ENCODE data around the gene TSHZ2.
A peak's percentile ranks its signal among the peaks of the same experiment; 100 is the strongest.

The TSHZ2 gene, protein sequence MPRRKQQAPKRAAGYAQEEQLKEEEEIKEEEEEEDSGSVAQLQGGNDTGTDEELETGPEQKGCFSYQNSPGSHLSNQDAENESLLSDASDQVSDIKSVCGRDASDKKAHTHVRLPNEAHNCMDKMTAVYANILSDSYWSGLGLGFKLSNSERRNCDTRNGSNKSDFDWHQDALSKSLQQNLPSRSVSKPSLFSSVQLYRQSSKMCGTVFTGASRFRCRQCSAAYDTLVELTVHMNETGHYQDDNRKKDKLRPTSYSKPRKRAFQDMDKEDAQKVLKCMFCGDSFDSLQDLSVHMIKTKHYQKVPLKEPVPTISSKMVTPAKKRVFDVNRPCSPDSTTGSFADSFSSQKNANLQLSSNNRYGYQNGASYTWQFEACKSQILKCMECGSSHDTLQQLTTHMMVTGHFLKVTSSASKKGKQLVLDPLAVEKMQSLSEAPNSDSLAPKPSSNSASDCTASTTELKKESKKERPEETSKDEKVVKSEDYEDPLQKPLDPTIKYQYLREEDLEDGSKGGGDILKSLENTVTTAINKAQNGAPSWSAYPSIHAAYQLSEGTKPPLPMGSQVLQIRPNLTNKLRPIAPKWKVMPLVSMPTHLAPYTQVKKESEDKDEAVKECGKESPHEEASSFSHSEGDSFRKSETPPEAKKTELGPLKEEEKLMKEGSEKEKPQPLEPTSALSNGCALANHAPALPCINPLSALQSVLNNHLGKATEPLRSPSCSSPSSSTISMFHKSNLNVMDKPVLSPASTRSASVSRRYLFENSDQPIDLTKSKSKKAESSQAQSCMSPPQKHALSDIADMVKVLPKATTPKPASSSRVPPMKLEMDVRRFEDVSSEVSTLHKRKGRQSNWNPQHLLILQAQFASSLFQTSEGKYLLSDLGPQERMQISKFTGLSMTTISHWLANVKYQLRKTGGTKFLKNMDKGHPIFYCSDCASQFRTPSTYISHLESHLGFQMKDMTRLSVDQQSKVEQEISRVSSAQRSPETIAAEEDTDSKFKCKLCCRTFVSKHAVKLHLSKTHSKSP (N-terminal part only)

DNA sequence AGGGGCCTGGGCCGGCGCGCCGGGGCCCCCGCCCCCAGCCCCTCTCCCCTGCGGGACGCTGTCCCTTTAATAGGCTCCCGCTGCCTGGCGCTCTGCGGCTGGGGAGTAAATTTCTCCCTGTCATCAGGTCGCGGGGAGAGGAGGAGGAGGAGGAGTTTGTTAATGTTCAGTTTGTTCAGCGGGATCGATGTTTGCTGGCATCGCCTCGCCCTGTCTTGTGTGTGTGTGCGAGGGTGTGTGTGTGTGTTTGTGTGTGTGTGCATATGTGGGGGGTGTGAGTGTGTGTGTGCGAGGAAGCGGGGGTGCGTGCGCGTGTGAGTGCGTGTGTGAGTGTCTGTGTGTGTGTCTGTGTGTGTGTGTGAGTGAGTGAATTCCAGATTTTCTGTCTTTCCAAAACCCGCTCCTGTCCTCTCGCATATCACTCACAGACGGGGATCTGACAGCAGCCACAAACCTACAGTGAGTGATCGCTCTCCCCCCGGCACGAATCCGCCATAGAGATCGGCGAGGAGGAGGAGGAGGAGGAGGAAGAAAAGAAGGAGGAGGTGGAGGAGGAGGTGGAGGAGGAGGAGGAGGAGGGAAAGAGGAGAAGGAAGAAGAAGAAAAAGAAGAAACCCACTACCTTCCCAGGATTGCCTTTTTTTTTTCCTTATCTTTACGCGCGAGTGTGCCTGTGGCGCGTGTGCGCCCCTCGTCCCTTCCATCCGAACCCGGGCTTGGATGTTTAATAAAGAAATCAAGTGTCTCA lies at the start of gene TSHZ2:
TSHZ2 (plus strand) TSS at position 169 of the 748 bp plus-strand sequence. CDS start 936 bp downstream, outside the sequence.
- DNase-seq (ENCODE audit: low read depth), result peak; percentile 40

DNA sequence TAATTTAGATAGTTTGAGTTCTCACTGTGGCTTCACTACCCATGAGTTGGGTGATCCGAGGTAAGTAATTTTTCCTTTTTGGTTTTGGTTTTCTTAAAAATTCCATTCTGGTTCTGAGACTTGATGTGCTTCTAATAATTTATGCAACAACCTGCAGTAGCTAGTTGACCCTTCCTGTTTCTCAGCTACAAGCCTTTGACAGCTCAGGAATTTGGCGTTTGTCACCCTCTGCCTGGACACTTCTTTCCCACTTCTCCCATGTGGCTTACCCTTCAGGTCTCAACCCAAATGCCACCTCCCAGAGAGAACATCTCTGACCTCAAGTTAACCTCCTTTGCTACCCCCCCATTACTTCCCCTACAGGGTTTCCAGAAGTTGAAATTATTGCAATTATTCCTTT lies 49.7 kb upstream of the TSHZ2 start:
- no peak for DNase-seq (ENCODE audit: low read depth)

DNA sequence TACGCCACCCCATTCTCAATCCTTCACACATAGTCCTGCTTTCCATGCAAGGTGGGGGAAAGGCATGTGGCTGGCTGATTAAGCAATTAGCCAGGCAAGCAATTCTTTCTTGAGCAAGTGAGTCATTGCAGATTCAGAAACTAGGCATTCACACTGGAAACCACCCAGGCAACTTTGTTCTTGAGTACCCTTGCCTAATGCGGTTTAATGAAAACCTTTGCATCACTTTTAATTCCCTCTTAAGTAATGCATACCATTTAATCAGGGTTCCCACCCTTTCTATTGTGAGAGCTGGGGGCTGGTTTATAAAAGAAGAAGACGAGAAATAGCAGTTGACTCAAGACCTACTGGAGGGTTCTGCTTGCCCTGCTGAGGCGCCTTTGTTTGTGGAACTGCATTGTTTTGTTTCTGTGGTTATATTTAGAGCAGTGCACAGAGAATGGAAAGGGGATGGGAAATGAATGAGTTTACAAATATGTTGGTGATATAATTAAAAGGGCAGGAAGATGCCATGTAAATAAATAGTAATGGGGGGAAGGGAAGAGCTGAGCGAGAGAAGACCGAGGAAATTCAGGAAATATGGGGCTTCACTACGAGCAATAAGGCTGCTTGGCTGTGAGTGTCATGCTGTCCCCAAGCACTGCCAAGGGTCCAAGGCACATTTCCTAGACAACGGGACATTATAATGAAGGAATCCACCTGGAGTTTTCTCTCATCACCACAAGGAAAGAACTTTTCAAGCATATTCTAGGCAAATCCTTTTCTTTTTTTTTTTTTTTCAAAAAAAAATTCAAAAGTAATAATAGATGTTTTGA lies 48.8 kb upstream of the TSHZ2 start:
- DNase-seq (ENCODE audit: low read depth), result no peak

DNA sequence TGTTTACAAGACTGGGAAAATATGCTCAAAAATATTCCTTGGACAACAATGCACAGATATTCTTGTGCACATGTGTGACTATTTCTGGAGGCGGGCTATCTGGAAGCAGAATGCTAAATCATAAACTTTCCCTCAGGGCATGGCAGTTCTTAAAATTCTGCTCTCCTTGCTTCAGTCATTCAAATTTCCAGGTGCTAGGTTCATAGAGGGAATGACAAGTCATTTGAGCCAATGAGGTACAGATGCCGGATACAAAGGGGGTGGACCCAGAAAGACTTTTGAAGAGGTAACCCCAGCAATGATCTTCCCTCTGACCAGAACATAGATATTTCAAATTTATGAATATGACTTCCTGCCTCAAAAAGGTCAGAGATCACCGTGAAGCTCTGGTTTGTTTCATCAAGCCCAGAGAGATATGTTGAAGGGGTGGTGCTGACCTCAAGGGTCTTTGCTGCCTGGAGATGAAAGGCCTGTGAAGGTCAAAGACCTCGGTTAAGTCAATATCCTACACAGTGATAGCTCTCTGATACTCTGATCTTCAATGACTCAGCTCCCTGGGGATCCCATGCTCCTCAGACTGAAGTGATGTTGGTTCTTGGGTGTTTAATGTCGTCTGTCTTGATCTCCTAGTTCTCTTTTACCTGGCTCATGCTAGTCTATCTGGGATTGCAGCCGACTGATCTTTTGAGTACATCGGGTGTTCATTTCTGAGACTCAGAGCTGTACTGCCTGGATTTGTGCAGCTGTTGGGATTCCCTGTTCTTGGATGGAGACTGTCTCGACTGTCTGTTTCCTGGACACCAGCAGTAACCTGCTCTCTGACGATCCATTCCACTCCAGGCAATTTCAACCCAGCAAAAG lies 47.5 kb upstream of the TSHZ2 start:
- DNase-seq (ENCODE audit: low read depth), result no peak

DNA sequence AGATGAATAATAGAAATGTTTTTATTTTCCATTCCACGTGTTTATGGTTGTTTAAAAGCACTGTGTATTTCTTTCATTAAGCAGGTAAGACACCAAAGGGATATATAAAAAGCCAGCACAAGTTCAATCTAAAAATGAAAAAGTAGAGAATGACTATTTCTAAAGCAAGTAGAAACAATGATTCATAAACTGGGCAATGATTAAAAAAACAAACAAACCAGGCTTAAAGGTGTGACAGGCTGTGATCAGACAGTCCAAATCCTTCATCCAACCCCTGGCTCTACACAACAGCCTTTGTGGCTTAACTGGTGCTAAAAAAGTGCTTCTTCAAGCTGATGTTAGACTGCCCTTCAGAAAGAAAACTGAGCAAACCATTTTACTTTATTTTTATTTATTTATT lies 45.7 kb upstream of the TSHZ2 start:
- DNase-seq (ENCODE audit: low read depth), result no peak

DNA sequence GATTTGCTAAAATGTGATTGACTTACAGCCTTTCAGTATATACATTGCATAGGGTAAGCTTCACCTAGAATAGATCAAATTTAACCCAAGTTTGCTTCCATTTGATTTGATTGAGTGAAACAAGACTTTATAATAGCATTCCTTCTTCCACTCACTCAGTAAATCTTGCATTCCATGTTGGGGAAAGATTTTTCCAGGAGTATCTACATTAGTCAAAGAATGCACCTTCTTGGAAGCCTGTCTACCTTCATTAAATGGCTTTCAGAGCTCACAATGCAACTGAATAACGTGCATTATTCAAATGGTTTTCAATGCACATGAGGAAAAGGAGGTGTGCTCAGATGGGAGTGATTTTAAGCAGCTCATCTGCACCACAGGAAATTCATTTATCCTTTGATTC lies 38.3 kb upstream of the TSHZ2 start:
- no peak for DNase-seq (ENCODE audit: low read depth)

DNA sequence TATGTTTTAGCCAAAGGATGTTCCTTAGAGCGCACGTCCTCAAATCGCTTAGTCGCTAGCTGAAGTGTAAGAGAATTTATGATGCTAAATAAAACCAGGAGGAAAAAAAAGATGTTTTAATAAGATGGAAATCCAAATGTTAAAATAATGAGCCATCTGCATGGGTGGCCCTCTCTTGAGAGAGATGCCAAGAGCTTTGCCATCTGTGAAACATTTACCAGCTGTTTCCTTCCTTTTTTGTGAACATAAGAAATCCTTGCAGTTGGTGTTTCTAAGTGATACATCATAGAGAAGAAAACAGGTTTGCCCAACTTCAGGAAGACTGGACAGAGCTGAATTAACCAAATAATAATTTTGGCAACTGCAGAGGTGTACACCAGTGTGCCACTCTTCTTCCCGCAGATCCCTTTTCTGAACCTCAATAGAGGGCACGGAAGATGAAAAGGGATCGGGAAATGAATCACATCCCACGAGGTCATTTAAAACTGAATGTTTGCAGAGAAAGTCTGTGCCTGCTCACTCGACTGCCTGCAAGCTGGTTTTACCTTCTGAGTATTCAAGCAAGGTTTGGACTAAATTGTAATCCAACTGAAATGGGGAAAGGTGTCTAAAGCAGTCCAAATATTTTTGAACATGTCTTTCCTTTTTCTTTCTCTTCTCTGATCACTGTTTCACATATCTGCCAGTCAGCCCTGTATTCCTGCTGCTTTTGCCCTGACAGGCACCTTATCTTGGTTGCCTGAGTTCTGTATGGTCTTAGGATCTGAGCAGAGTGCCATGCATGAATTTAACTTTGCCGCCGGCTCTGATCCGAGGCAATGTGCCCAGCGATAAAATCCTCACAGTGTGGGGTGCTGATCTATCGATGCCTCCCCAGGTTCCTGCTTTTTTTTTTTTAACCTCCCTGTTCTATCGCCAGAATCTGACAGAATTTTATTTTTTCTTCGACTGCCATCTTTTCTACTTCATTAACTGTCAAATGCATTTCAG lies 35.5 kb upstream of the TSHZ2 start:
- no peak for DNase-seq (ENCODE audit: low read depth)

DNA sequence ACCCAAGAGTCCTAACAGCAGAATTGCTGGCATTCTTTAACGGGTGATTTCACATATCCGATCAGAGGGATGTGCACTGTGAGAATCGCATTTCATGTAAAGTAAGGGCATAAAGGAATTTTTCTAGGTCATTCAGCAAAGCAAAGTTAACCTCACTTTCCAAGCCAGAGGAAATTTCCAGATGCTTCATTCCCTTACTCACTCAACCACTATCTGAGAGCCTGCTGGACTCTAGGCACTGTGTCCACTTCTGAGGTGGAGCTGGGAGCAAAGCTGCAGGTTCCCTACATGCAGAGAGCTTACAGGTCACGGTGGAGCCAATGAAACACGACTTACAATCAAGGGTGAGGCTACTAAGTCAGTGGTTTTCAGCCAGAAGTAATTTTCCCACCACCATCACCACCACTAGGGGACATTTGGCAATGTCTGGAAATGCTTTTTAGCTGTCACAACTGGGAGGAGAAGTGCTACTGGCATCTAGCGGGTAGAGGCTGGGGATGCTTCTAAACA lies 34.5 kb upstream of the TSHZ2 start:
- DNase-seq (ENCODE audit: low read depth), result no peak

DNA sequence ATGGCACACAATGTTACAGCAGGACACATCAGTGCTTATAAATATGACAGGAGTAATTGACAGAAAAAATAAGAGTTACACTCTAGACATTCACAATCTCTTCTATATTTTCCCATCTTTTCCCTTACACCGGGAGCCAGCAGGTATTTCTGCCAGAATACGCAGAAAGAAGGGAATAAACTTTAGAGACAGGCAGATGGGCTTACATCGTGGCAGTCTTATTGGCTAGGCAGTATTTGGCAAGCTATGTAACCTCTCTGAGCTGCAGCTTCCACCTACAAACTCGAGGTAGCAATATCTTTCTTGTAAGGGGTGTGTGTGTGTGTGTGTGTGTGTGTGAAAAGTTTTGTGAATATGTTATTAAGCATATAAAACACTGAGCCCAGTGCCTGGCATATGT lies 33.0 kb upstream of the TSHZ2 start:
- DNase-seq (ENCODE audit: low read depth), result no peak

DNA sequence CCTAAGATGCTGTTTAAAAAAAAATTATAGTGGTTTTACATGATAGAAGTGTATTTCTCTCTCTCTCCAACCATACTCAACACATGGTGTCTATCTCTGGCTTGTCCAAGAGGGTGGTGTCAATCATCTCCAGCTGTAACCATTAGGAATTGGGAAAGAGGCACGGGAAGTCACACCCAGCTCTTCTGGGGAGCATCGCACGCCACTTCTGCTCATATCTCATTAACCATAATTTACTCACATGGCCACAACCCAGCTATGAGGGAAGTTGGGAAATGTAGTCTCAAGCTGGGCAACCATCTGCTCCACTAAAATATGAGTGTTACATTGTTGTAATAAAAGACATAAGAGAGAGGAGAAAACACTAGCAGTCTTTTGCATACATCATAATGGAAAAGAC lies 30.4 kb upstream of the TSHZ2 start:
- no peak for DNase-seq (ENCODE audit: low read depth)

DNA sequence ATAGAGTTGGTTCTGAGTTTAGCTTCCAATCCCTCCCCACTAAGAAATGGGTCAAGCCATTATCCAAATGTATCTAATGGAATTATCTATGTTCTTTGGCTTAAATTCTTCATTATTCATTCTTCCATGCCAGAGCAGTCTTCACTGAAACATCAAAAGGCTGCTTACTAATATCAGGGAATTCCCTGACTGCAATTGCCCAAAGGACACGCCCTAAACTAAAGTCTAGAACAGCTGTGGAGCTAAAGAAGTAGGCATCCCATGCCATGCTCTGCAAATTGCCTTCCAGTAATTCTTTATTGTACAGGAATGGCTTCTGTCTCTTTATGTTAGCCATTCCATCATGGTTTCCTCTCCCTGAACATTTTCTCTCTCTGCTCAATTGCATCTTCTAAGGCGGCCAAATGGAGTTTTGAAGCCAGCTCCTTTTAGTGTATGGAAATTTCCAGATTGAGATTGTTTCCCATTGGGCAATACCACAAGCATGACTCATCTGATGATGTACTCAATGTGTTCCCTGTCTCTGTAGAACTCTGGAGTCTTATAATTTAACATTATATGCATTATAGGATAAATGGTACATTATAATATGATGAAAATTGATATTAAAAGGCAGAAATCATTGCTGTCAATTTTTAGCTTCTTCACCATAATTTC lies 28.8 kb upstream of the TSHZ2 start:
- no peak for DNase-seq (ENCODE audit: low read depth)

DNA sequence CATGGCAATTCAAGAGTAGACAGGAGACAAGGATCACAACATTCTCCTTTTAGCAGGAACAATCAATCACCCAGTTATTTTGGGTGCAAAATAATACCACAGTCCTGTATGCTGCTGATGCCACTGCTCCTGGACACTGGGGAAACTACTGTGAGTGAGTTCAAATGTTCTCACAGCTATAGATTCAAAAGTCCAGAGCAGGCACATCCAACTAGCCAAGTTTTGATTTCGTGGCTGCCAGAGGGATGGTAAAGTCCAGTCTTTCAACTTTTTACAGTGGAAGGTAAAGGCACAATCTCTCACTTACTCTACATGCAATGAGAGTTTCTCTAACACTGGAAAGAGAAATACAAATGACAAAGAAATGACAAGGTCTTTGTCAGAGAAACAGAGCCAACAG lies 26.9 kb upstream of the TSHZ2 start:
- DNase-seq (ENCODE audit: low read depth), result no peak

DNA sequence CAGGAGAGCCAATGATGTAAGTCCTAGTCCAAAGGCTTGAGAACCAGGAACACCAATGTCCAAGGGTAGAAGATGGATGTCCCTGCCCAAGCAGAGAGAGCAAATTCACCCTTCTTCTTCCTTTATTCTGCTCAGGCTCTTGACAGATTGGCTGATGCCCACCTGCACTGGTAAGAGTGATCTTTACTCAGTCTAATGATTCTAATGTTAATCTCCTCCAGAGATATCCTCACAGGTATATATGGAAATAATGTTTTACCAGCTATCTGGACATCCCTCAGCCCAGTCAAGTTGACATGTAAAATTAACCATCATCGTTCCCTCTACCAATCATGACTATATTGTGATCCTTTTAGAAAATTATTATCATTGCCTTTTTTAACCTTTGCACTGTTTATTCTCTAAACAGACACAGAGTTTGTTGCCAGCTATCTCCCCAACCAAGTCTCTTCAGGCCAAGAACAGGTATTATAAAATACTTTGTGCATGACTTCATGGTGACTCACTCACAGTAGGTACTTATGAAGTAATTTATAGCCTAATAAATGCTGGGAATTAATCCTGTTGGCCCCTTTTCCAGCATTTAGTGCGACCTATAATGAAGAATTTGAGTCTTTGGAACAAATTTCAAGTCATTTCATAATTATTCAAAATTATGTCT lies 26.2 kb upstream of the TSHZ2 start:
- no peak for DNase-seq (ENCODE audit: low read depth)

DNA sequence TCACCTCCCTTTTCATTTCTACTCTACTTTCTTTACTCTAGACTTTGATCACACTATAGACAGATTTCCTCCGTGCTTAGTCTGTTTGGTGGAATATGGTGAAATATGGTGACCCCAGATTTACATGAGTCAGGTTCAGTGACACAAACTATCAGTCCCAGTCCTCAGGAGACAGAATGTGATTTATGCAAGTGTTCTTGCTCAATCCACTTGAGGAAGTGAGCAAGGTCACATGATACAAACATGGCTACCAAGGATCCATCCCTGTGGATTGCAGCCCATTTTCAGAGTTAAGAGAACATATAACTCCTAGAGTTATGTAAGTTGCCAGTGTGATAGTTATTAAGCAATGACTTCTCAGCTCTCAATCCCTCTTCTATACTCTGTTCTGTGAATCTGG lies 23.7 kb upstream of the TSHZ2 start:
- no peak for DNase-seq (ENCODE audit: low read depth)

DNA sequence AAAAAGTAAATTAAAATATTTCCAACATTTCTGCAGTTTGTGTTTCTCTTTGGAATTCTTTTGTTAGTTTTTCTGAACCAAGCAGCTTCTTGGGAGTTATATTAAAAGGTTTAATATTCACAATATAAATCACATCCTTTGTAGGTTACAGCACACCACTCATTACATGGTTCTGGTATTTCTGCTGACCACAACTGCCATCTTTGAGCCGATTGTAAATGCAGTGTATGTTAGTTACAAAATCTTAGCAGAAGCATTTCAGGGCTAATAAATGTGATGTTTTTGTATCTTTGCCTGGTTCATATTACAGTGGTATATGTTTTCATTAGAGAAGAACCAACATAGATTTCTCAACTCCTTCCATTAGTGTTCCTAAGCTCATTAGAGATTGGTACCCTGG lies 19.1 kb upstream of the TSHZ2 start:
- no peak for DNase-seq (ENCODE audit: low read depth)

DNA sequence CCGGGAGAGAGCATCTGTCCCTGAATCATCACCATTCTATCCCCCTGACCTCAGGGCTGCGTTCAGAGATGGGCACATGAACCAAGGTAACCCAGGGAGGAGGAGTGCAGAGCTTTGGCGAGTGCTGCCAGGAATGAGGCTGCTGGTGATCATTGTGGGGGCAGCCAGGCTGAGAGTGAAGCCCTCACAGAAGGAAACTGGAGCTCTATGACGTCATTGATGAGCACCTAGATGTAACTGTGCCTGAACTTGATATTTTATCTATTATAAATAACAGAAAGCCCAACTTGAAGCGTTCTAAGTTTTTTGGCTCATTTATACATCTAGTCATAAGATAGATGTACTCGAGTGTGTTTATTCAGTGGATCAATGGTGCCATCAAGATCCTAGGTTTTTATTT lies 17.3 kb upstream of the TSHZ2 start:
- DNase-seq (ENCODE audit: low read depth), result no peak

DNA sequence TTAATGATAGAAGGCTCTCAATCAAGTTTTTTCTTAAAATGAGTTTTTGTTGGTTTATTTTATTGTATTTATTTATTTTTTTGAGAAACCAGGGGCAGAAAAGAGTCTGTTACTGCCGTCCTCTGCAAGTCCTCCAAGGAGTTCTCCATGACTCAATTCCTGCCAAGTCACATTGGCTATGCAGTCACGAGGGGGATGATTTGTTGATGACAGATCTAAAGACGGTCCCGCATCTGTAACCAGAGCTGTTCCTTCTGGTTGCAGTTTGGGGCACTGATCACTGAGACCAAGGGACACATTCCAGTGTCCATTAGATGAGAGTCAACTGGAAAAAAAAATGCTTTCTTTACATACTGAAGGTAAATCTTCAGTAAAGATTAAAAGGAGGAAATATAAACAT lies 13.9 kb upstream of the TSHZ2 start:
- DNase-seq (ENCODE audit: low read depth), result no peak

DNA sequence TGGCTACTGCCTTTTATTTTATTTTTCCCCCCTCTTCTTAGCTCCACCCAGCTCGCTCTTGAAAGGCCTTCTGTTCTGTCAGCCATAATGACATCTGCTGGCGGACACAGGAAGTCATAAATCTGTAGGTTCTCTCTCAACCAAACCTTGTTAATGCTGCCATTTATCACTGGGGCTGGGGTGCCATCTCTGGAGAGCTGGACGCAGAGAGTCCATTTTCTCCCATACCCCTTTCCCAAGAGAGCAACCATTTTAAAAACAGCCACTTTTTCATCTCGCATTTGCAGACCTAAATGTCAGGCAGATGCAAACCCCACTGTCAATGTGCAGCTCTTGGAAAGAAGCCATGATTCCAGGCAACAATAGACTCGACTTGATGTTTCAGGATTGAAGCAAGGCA lies 13.0 kb upstream of the TSHZ2 start:
- no peak for DNase-seq (ENCODE audit: low read depth)

Measured in activated T-cell treated with anti-CD3 and anti-CD28 coated beads for 24 hours (primary cell).